B cell (primary cell): Measurements from ENCODE around the gene PSAP. TPM values are rescaled to one million over a fixed set of nuclear protein-coding genes. Genes with fewer than 3 reads are reported as not detected.

Source experiments
- ATAC-seq: fragments of 200-7000 bp; cut with Tn5 transposase; one replicate; pipeline ENCODE4 v1.10.0; 2021; ENCODE audit warnings: low read depth, mild to moderate bottlenecking, moderate number of reproducible peaks, moderate library complexity
- CTCF ChIA-PET: fragments of 350-600 bp; sonication (Branson Sonifier 250); formaldehyde crosslinking; loops from one replicate; lab custom pipeline; 2021; ENCODE audit warnings: antibody characterized with exemption, inconsistent platforms; lab: Charles Lee
- POLR2A ChIA-PET: fragments of 350-600 bp; sonication (Branson Sonifier 250); formaldehyde crosslinking; loops from one replicate; lab custom pipeline; 2021; ENCODE audit warnings: antibody characterized with exemption; lab: Charles Lee
- DNase-seq: peaks from one replicate; pipeline ENCODE4 v3.0.0; 2013
- H2AFZ ChIP-seq: 2 replicates; pipeline ENCODE4 v1.6.1; 2012; ENCODE audit warnings: mild to moderate bottlenecking, low read depth, low read length; ENCODE audit not compliant: insufficient read depth, poor library complexity, severe bottlenecking
- H3K27ac ChIP-seq, 2 donors: 1 replicate in 1 of 2; 2 replicates in 1 of 2; pipeline ENCODE4 v1.5.1; 2012 to 2013; ENCODE audit warnings: low read length in 2 of 2, mild to moderate bottlenecking in 2 of 2, moderate library complexity in 1 of 2
- H3K27me3 ChIP-seq, 4 experiments: fragments of 200-600 bp in 1 of 4; sonication (generic) in 1 of 4; replicated peaks in 1 of 4; 1 replicate in 2 of 4; 2 replicates in 2 of 4; pipeline versions ENCODE4 v1.6.1 to v1.7.0; 2013 to 2016; ENCODE audit warnings: low read length in 3 of 4, mild to moderate bottlenecking in 2 of 4, mixed read lengths in 1 of 4, moderate library complexity in 1 of 4; ENCODE audit not compliant: insufficient read depth in 4 of 4, control insufficient read depth in 3 of 4; ENCODE audit errors: control extremely low read depth in 1 of 4
- H3K36me3 ChIP-seq, 2 experiments: replicated peaks in 1 of 2; 1 replicate in 1 of 2; 2 replicates in 1 of 2; pipeline versions ENCODE4 v1.6.1 to v1.7.1; 2013; ENCODE audit warnings: low read length in 1 of 2; ENCODE audit not compliant: insufficient read depth in 2 of 2, control insufficient read depth in 1 of 2; ENCODE audit errors: control extremely low read depth in 1 of 2, extremely low read depth in 1 of 2
- H3K4me1 ChIP-seq, 2 donors: fragments of 200-600 bp in 1 of 2; sonication (generic) in 1 of 2; 1 replicate in 1 of 2; 2 replicates in 1 of 2; pipeline versions ENCODE4 v1.5.1 to v1.6.1; 2013 to 2017; ENCODE audit warnings: low read length in 2 of 2; ENCODE audit not compliant: control insufficient read depth in 2 of 2, insufficient read depth in 2 of 2
- H3K4me2 ChIP-seq: replicated peaks from 2 replicates; pipeline ENCODE3; 2012; ENCODE audit warnings: mild to moderate bottlenecking, low read depth, low read length; ENCODE audit not compliant: poor library complexity, severe bottlenecking
- H3K4me3 ChIP-seq, 5 experiments: fragments of 200-600 bp in 1 of 5; sonication (generic) in 1 of 5; 1 replicate in 3 of 5; 2 replicates in 2 of 5; pipeline versions ENCODE4 v1.5.1 to v1.7.0; 2011 to 2016; ENCODE audit warnings: low read length in 4 of 5, mild to moderate bottlenecking in 4 of 5, low read depth in 2 of 5, control low read depth in 1 of 5, moderate library complexity in 1 of 5; ENCODE audit not compliant: insufficient read depth in 1 of 5; ENCODE audit errors: control extremely low read depth in 1 of 5, extremely low read depth in 1 of 5
- H3K79me2 ChIP-seq: fragments of 200-600 bp; sonication (generic); one replicate; pipeline ENCODE4 v1.6.0; 2016; ENCODE audit warnings: low read length; ENCODE audit not compliant: control insufficient read depth, insufficient read depth
- H3K9ac ChIP-seq: fragments of 200-600 bp; sonication (generic); 2 replicates; pipeline ENCODE4 v1.6.1; 2017; ENCODE audit warnings: mild to moderate bottlenecking, low read length, moderate library complexity
- H3K9me3 ChIP-seq, 3 donors: one replicate each; pipeline versions ENCODE4 v1.6.1 to v1.7.1; 2013; ENCODE audit warnings: low read length in 2 of 3; ENCODE audit not compliant: control insufficient read depth in 2 of 3, insufficient read depth in 1 of 3; ENCODE audit errors: control extremely low read depth in 1 of 3
- H4K20me1 ChIP-seq: 2 replicates; pipeline ENCODE4 v1.6.0; 2012; ENCODE audit warnings: mild to moderate bottlenecking, low read length; ENCODE audit not compliant: insufficient read depth, control insufficient read depth, poor library complexity, severe bottlenecking
- H3K27ac Mint-ChIP-seq: one replicate; pipeline ENCODE4 v1.8.0; 2021; ENCODE audit warnings: mixed read lengths
- H3K27me3 Mint-ChIP-seq: one replicate; pipeline ENCODE4 v1.8.0; 2021; ENCODE audit warnings: mixed read lengths
- H3K4me1 Mint-ChIP-seq: one replicate; pipeline ENCODE4 v1.8.0; 2021; ENCODE audit warnings: mixed read lengths
- H3K4me3 Mint-ChIP-seq: one replicate; pipeline ENCODE4 v1.8.0; 2021; ENCODE audit warnings: mixed read lengths
- H3K9me3 Mint-ChIP-seq: one replicate; pipeline ENCODE4 v1.8.0; 2022; ENCODE audit warnings: mixed read lengths; ENCODE audit not compliant: insufficient read depth
- EZH2 ChIP-seq: IDR thresholded peaks from 2 replicates; pipeline ENCODE4 v1.6.1; 2012; ENCODE audit warnings: borderline replicate concordance, low read depth, mild to moderate bottlenecking, moderate library complexity, low read length; ENCODE audit not compliant: insufficient read depth, poor library complexity, severe bottlenecking
- WGBS: methylation state at CpG from one replicate; pipeline ENCODE4 v1.1.5; 2013; ENCODE audit warnings: missing lambda C conversion rate; ENCODE audit not compliant: insufficient coverage; 5-methylcytosine and 5-hydroxymethylcytosine counted together
- intact Hi-C: fragments of 100-400 bp; cut with micrococcal nuclease; formaldehyde crosslinking; loops from one replicate; pipeline ENCODE4 v1.10.0; 2022
- polyA plus RNA-seq: library from polyadenylated mRNA; depleted of rRNA; stranded (reverse); fragments of >200 nt; gene quantifications from 2 replicates; pipeline ENCODE4 v1.2.3, GENCODE V29; 2012
- total RNA-seq, 2 donors: library from RNA; stranded (reverse); fragments of 120-200 nt in 1 of 2; gene quantifications; 1 replicate in 1 of 2; 2 replicates in 1 of 2; pipeline versions ENCODE4 v1.2.3 to v1.2.4, GENCODE V29; 2013 to 2022
- TF ChIP-seq, protein P1 (sequence below): fragments of 200-600 bp; IDR thresholded peaks from one replicate; pipeline ENCODE4 v1.8.0; 2022; ENCODE audit warnings: antibody characterized with exemption, mild to moderate bottlenecking

PSAP gene
- total and polyA plus RNA-seq, 2 donors (not counting 1 experiment from before 2014, with no cell fraction given): 206 to 509 TPM

DNA sequence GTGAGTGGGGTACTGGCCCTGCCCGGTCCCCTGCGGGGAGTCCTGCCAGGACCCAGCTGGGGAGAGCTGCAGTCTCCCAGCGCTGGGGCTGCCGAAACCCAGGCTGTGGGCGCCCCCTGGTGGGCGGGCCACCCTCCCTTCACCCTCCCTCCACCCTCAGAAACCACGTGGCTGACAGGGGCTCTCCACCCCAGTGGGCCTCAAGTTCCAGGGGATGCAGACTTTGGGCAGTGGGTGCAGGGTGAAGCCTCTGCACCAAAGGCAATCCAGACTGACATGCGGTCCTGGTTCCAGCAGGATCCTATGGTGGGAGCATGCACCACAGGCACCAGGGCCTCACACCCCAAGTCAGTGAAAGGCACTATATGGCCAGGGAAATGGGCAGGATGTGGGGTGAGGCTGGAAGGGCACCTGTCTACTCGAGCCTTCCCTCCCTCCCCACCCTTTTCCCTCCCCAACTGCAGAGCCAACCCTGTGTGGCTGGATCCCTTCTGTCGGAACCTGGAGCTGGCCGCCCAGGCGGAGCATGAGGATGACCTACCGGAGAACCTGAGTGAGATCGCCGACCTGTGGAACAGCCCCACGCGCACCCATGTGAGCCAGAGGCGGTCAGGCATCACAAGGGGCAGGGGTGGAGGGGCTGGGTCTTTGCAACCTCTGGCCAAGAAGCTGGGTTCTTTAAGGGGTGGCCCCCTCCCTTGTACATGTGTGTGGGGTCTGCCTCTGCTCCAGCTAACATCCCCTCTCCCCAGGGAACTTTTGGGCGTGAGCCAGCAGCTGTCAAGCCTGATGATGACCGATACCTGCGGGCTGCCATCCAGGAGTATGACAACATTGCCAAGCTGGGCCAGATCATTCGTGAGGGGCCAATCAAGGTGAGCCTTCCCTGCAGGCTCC is 38.8 kb downstream of the PSAP start:
- ATAC-seq: peak; percentile 93
- peaks cover 4% of the 10 kb centered on the region for H3K27me3 Mint-ChIP-seq
- DNase-seq: peak; percentile 85
- no peaks in the 10 kb centered on the region for H3K9me3 ChIP-seq
- ChIA-PET POLR2A (interaction anchor here (0.6 to 2.4 kb wide), 5 partner anchors 71 to 427 kb away, joined by 3 to 14 read pairs (median 7); no protein-coding TSS in a partner anchor), CTCF (interaction anchor here (0.6 to 8.6 kb wide), 49 partner anchors 11 to 509 kb away, joined by 3 to 106 read pairs (median 4); partner anchors contain the start of genes CDH23, PSAP, SLC29A3 and VSIR)
- no peak overlapping the region for H3K27ac Mint-ChIP-seq
- H3K4me3 ChIP-seq: no peak overlapping the region
- H4K20me1 ChIP-seq: no peaks in the 10 kb centered on the region
- no peak overlapping the region for H2AFZ ChIP-seq
- intact Hi-C loops: loop anchor here (1.0 to 5.0 kb wide), 6 partner anchors 84 to 498 kb away; partner anchors contain the start of gene SLC29A3
- H3K4me3 Mint-ChIP-seq: no peak overlapping the region
- peaks cover 0 to 19% of the 10 kb centered on the region in 2 experiments for H3K36me3 ChIP-seq
- no peaks in the 10 kb centered on the region for H3K27me3 ChIP-seq
- H3K4me2 ChIP-seq: peak overlapping the region; percentile 35
- H3K79me2 ChIP-seq: no peaks in the 10 kb centered on the region
- 75% methylated on average over 16 of the region's 22 CpGs for WGBS
- TF ChIP-seq EZH2: no peak
- TF ChIP-seq, protein P1, sequence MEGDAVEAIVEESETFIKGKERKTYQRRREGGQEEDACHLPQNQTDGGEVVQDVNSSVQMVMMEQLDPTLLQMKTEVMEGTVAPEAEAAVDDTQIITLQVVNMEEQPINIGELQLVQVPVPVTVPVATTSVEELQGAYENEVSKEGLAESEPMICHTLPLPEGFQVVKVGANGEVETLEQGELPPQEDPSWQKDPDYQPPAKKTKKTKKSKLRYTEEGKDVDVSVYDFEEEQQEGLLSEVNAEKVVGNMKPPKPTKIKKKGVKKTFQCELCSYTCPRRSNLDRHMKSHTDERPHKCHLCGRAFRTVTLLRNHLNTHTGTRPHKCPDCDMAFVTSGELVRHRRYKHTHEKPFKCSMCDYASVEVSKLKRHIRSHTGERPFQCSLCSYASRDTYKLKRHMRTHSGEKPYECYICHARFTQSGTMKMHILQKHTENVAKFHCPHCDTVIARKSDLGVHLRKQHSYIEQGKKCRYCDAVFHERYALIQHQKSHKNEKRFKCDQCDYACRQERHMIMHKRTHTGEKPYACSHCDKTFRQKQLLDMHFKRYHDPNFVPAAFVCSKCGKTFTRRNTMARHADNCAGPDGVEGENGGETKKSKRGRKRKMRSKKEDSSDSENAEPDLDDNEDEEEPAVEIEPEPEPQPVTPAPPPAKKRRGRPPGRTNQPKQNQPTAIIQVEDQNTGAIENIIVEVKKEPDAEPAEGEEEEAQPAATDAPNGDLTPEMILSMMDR: peak; percentile 84
- peaks cover 5 to 11% of the 10 kb centered on the region in 2 donors for H3K4me1 ChIP-seq
- peaks cover 6% of the 10 kb centered on the region for H3K4me1 Mint-ChIP-seq
- no peak overlapping the region for H3K27ac ChIP-seq
- H3K9me3 Mint-ChIP-seq: no peaks in the 10 kb centered on the region
- no peak overlapping the region for H3K9ac ChIP-seq
